Vagina (tissue), 2 donors: ENCODE measurements around the gene HOXC12. TPM values are rescaled to one million over a fixed set of nuclear protein-coding genes. Genes with fewer than 3 reads are reported as not detected.

Experiments
- DNase-seq, 2 donors: peaks; one replicate each; pipeline ENCODE4 v3.0.0-alpha.2; 2017; ENCODE audit errors: extremely low spot score in 2 of 2
- H3K27ac ChIP-seq: fragments of 200-600 bp; sonication (generic); one replicate; pipeline ENCODE4 v1.5.1; 2019
- H3K27me3 ChIP-seq: fragments of 200-600 bp; sonication (generic); one replicate; pipeline ENCODE4 v1.5.1; 2019
- H3K36me3 ChIP-seq, 2 donors: fragments of 200-600 bp; sonication (generic); one replicate each; pipeline ENCODE4 v1.5.1; 2017 to 2019
- H3K4me1 ChIP-seq: fragments of 200-600 bp; sonication (generic); one replicate; pipeline ENCODE4 v1.5.1; 2019
- H3K4me3 ChIP-seq, 2 donors: fragments of 200-600 bp; sonication (generic); 1 replicate in 1 of 2; 2 replicates in 1 of 2; pipeline ENCODE4 v1.5.1; 2016 to 2019
- H3K9me3 ChIP-seq: fragments of 200-600 bp; sonication (generic); one replicate; pipeline ENCODE4 v1.5.1; 2019
- CTCF ChIP-seq, 3 experiments: fragments of 450-650 bp in 2 of 3; fragments of 200-600 bp in 1 of 3; sonication (generic) in 1 of 3; IDR thresholded peaks; one replicate each; pipeline ENCODE4 v1.5.1; 2017 to 2019; ENCODE audit warnings: antibody characterized with exemption in 3 of 3, mild to moderate bottlenecking in 2 of 3, moderate library complexity in 2 of 3
- POLR2A ChIP-seq, 2 donors: fragments of 450-650 bp; IDR thresholded peaks; one replicate each; pipeline ENCODE4 v1.6.1; 2017; ENCODE audit warnings: antibody characterized with exemption in 2 of 2, mild to moderate bottlenecking in 2 of 2, moderate library complexity in 2 of 2
- POLR2AphosphoS5 ChIP-seq, 2 donors: sonication (generic); formaldehyde crosslinking; IDR thresholded peaks; one replicate each; pipeline ENCODE4 v1.9.0; 2017; ENCODE audit warnings: antibody characterized with exemption in 2 of 2, mild to moderate bottlenecking in 2 of 2, low read depth in 1 of 2; ENCODE audit not compliant: insufficient read depth in 1 of 2
- intact Hi-C: fragments of 100-400 bp; cut with DNase I; formaldehyde crosslinking; loops from one replicate; pipeline ENCODE4 v1.15.1; 2023
- microRNA counts, 2 donors: library from miRNA; unstranded; fragments of <30 nt; microRNA quantifications; one replicate each; lab custom pipeline; 2016 to 2017
- microRNA-seq: library from miRNA; unstranded; fragments of <30 nt; microRNA quantifications from one replicate; pipeline ENCODE4, GENCODE V29; 2017; ENCODE audit warnings: borderline number of aligned reads, borderline replicate concordance
- small RNA-seq: library from RNA; depleted of rRNA; stranded (forward); fragments of <200 nt; gene quantifications from one replicate; pipeline ENCODE3, GENCODE V24; 2016
- total RNA-seq: library from RNA; depleted of rRNA; stranded (reverse); fragments of >200 nt; gene quantifications from one replicate; pipeline ENCODE4 v1.2.3, GENCODE V29; 2016

Gene HOXC12
- total RNA-seq, 1 donor from 2014 or later: not detected

DNA sequence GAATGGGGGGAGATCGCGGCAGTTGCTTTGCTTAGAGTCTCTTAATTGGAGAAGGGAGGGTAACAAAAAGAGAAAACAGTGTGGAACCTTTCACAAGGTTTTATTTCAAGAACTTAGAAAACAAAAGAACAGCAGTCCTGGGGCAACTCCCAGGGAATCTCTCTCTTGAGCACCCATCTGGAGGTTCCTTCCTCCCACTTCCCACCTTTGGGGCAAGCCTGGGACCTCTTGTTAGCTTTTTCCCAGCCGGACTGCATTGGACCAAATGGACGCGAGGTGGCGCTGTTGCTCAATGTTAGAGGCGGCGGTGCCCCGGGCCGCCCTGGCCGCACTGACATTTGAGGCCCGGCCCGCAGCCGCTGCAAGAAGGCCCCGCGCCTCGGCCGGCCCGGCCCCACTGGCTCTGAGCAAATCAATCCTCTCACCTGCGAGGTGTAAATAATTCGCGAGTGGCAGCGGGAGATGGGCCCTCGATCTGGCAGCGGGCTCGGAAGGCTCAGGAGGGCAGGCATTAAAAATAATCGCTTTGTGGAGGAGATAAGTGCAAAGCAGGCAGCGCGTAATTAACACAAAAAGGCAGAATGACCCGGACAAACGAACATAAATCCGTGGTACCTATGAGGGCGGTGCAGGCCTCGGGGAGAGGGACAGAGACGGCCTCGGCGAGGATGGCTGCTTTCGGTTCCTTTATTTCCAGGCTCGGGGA, 51.3 kb downstream of the HOXC12 start:
- intact Hi-C loops: loop anchor here (2.0 to 5.0 kb wide), 2 partner anchors 185 to 201 kb away; no protein-coding TSS in a partner anchor
- no peaks in the 10 kb centered on the region for H3K9me3 ChIP-seq
- DNase-seq: no peak
- no peaks in the 10 kb centered on the region for H3K36me3 ChIP-seq
- TF ChIP-seq CTCF (IDR thresholded peaks at IDR 0.05) (peak; percentile 85 to 95 (median 95)), POLR2A (IDR thresholded peaks at IDR 0.05) (no peak), POLR2AphosphoS5 (IDR thresholded peaks at IDR 0.05; ENCODE audit: insufficient read depth in 1 of 2, low read depth in 1 of 2) (peak in 1 of 2 donors; percentile 42)
- H3K27ac ChIP-seq: no peak overlapping the region
- H3K4me1 ChIP-seq: peaks cover 16% of the 10 kb centered on the region
- peak overlapping the region; percentile 27 to 37 for H3K4me3 ChIP-seq
- peaks cover 19% of the 10 kb centered on the region for H3K27me3 ChIP-seq

- no peak overlapping the region for H3K27ac ChIP-seq
- no peak for TF ChIP-seq POLR2AphosphoS5 (IDR thresholded peaks at IDR 0.05; ENCODE audit: insufficient read depth in 1 of 2, low read depth in 1 of 2)
- TF ChIP-seq POLR2A (IDR thresholded peaks at IDR 0.05): no peak
- no peak for TF ChIP-seq CTCF (IDR thresholded peaks at IDR 0.05)
- no peaks in the 10 kb centered on the region for H3K9me3 ChIP-seq
- peak overlapping the region; percentile 27 to 37 for H3K4me3 ChIP-seq
- no peaks in the 10 kb centered on the region for H3K36me3 ChIP-seq
- H3K4me1 ChIP-seq: peaks cover 16% of the 10 kb centered on the region
- H3K27me3 ChIP-seq: peaks cover 19% of the 10 kb centered on the region
- intact Hi-C loops: loop anchor here (2.0 to 5.0 kb wide), 2 partner anchors 184 to 201 kb away; no protein-coding TSS in a partner anchor
- DNase-seq: no peak
Measured at GRCh38 chr12:54006559-54007220, 52.0 kb downstream of the HOXC12 start.

DNA sequence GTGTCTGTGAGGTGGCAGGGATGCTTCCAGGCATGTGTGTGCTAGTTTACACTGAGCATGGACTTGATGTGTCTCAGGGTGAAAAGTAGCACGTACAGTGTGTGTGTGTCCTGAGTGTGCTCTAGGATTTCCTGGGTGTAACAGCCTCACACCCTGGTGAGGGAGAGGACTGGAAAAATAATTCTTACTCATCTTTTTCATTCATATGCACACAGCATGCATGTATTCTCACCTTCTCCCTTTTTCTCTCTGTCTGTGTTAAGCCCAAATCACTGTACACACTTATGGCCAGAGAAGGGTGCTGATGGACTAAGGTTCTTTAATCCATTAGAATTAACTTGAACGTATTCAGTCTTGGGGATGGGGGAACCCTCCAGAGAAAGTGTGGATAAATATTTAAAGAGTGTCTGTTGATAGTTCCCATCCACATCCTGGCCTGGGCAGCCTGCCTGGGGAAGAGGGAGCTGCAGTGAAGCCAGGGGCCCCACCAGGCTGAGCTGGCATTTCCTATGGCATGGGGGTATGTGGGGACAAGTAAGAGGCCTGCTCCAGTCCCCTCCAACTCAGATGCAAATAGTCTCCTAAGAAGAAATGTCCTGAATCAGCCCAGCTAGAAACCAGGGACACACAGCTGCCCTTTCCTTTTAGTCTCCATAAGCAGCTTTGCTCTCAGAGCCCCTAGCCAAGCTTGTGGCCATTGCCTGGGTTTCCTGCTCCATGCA, 53.0 kb downstream of the HOXC12 start:
- no peak for TF ChIP-seq CTCF (IDR thresholded peaks at IDR 0.05)
- Histone ChIP-seq H3K4me1 (peaks cover 16% of the 10 kb centered on the region), H3K27me3 (peaks cover 21% of the 10 kb centered on the region), H3K27ac (no peak overlapping the region), H3K36me3 (no peaks in the 10 kb centered on the region), H3K4me3 (no peak overlapping the region), H3K9me3 (no peaks in the 10 kb centered on the region)
- intact Hi-C loops: loop anchor here (2.0 to 5.0 kb wide), 2 partner anchors 183 to 200 kb away; no protein-coding TSS in a partner anchor
- no peak for DNase-seq

DNA sequence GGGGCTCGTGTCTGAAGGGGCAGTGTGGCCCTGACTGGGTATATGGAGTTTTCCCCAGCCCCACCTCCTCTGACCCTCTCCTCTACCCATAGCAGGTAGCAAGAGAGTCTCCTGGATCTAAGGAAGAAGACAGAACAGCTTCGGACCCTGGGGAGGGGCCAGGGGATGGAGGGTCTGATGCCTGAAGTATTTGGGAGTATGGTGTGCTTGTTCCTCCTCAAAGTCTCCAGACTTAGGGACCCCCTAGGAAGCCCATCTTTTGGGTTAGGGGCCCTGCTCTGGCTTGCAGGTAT, 53.5 kb downstream of the HOXC12 start:
- TF ChIP-seq POLR2A (IDR thresholded peaks at IDR 0.05): no peak
- no peak for TF ChIP-seq POLR2AphosphoS5 (IDR thresholded peaks at IDR 0.05; ENCODE audit: insufficient read depth in 1 of 2, low read depth in 1 of 2)
- no peak for TF ChIP-seq CTCF (IDR thresholded peaks at IDR 0.05)
- no peaks in the 10 kb centered on the region for H3K9me3 ChIP-seq
- no peak overlapping the region for H3K4me3 ChIP-seq
- no peak overlapping the region for H3K27ac ChIP-seq
- no peaks in the 10 kb centered on the region for H3K36me3 ChIP-seq
- H3K27me3 ChIP-seq: peaks cover 21% of the 10 kb centered on the region
- no peak for DNase-seq
- H3K4me1 ChIP-seq: peaks cover 16% of the 10 kb centered on the region
- intact Hi-C loops: loop anchor here (5.0 kb wide), 1 partner anchor 199 kb away; no protein-coding TSS in a partner anchor

MicroRNAs within 50 kb of the gene (microRNA counts, 767-probe panel; counts per million panel counts)
- 3,000 to 3,241 counts per million in 2 donors for microRNA hsa-miR-196a-5p (lab: Ali Mortazavi, UCI)

Small RNAs within 50 kb of the gene (microRNA-seq; reads per million reads assigned to microRNA genes)
- 337 reads per million, percentile 66 among the genes with 10 or more reads in this experiment for gene MIR196A2

Small RNAs within 50 kb of the gene (small RNA-seq; reads per million reads assigned to genes)
- gene AC012531.3 (not detected), gene AC012531.4 (not detected), gene MIR196A2 (5.0 reads per million, percentile 87 among the genes with 10 or more reads in this experiment), gene RF01905 (not detected), gene RF01906 (not detected)

Other genes with a start within 250 kb of the HOXC12 start
- gene CALCOCO1, start 227.5 kb upstream of the HOXC12 start, total RNA-seq: 131 TPM
- not detected for gene CISTR, start 202.9 kb upstream of the HOXC12 start, total RNA-seq
- not detected for gene HOXC13, start 16.1 kb upstream of the HOXC12 start, total RNA-seq
- not detected for gene HOXC11, start 18.2 kb downstream of the HOXC12 start, total RNA-seq
- not detected for gene HOTAIR, start 20.1 kb downstream of the HOXC12 start, total RNA-seq
- not detected for gene HOXC10, start 30.2 kb downstream of the HOXC12 start, total RNA-seq
- gene HOXC9, start 45.3 kb downstream of the HOXC12 start, total RNA-seq: not detected
- gene HOXC8, start 54.1 kb downstream of the HOXC12 start, total RNA-seq: not detected
- gene HOXC6, start 73.5 kb downstream of the HOXC12 start, total RNA-seq: not detected
- not detected for gene HOXC5, start 78.1 kb downstream of the HOXC12 start, total RNA-seq
- gene HOXC4, start 98.9 kb downstream of the HOXC12 start, total RNA-seq: 1.2 TPM
- 16.5 TPM for gene SMUG1, start 234.1 kb downstream of the HOXC12 start, total RNA-seq